Measurements from ENCODE around the gene KCNV2.

Gene KCNV2

GRCh38 chr9:2761424-2761823 is 44.1 kb downstream of the KCNV2 start:
- DNase-seq, result no peak

GRCh38 chr9:2764353-2764752 is 47.0 kb downstream of the KCNV2 start:
- DNase-seq, result peak in 1 of 2 donors; percentile 10

- no peak for DNase-seq
Measured at GRCh38 chr9:2765250-2765880, 48.1 kb downstream of the KCNV2 start.

- DNase-seq, result no peak
Measured at GRCh38 chr9:2767800-2768677, 50.7 kb downstream of the KCNV2 start.

GRCh38 chr9:2771087-2771486 is 53.8 kb downstream of the KCNV2 start:
- DNase-seq, result no peak

- no peak for DNase-seq
Measured at GRCh38 chr9:2771661-2772060, 54.4 kb downstream of the KCNV2 start.

GRCh38 chr9:2777454-2777853 is 60.1 kb downstream of the KCNV2 start:
- no peak for DNase-seq

GRCh38 chr9:2778816-2779215 is 61.5 kb downstream of the KCNV2 start:
- no peak for DNase-seq

Data from CD4-positive, alpha-beta T cell treated with Interferon alpha-2 for 1 hour (primary cell).